ENCODE data around the gene ZNF516. TPM values are rescaled to one million over a fixed set of nuclear protein-coding genes. Genes with fewer than 3 reads are reported as not detected.
A peak's percentile ranks its signal among the peaks of the same experiment; 100 is the strongest.

ZNF516 gene
- polyA plus RNA-seq, 2 of the 4 experiments (the other 2 are of a cell fraction): 3.9 to 4.9 TPM

GRCh38 chr18:76455003-76455676, 39.9 kb downstream of the ZNF516 start:
- Histone ChIP-seq H3K4me1 (peaks cover 24% of the 10 kb centered on the region), H3K4me3 (no peak overlapping the region), H3K4me2 (no peak overlapping the region), H3K9me3 (no peaks in the 10 kb centered on the region), H3K27ac (0 out of 6 replicates have a peak overlapping the region, but pooled peaks of 1 of the 2 experiments have one; percentile 33)
- TF ChIP-seq KDM1A (IDR thresholded peaks at IDR 0.05; ENCODE audit: low read depth) (no peak), NR3C1 (IDR thresholded peaks at IDR 0.05) (no peak)
- no peak for ATAC-seq
- FAIRE-seq: no peak
- no peak for DNase-seq (ENCODE audit: low read depth in 1 of 2, low spot score in 1 of 2)
- CTCF ChIA-PET: interaction anchor here (1.5 kb wide), 1 partner anchor 254 kb away, joined by 5 read pairs; no protein-coding TSS in a partner anchor
- 85% methylated on average over 8 of the region's 8 CpGs for WGBS (ENCODE audit: missing lambda C conversion rate)
- POLR2A ChIA-PET: no interaction called here

DNA sequence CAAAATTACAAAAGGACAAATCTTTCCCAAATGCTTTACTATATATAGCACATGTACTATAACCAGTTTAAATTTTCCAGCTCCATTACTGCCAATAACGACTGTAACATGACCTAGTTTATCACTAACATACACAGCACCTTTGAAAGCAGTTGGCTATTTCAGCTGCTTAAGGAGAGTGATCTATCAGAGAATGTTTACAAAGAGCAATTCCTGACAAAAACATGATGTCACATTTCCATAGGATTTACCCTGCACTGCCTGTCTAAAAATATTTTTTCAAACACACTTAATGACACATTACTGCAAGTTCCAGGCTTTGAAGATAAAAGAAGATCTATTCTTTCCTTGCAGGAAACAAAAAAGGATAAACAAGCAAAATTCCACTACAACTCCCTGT, 40.6 kb downstream of the ZNF516 start:
- CTCF ChIA-PET: interaction anchor here (0.8 to 1.5 kb wide), 2 partner anchors 232 to 255 kb away, joined by 3 to 5 read pairs; no protein-coding TSS in a partner anchor
- ATAC-seq: no peak
- TF ChIP-seq ELK1 (IDR thresholded peaks at IDR 0.05; ENCODE audit: low read depth, low read length) (no peak), MYC (IDR thresholded peaks at IDR 0.05; ENCODE audit: borderline replicate concordance, low read length) (no peak), RAD21 (conservative IDR thresholded peaks at IDR 0.05 in 1 of 2, IDR thresholded peaks at IDR 0.05 in 1 of 2) (no peak)

DNA sequence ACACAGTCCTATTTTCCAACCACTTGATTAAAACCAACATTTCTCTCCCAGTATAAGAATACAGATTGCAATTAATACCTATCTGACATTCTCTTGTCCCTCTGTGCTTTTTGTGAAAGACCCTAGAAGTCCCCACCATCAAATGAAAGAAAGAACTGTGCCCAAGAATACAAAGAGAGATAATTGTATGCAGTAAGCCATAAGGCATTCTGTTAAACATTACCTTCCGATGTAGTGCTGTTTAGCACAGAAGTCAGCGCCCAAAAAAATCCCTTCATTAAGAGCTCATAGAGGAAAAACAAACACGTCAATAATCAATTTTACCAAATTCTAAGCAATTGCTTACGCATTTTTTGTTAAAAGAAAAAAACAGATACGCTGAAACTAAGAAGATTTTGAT, 41.1 kb downstream of the ZNF516 start:
- ChIA-PET CTCF (interaction anchor here (0.8 to 1.5 kb wide), 2 partner anchors 232 to 256 kb away, joined by 3 to 5 read pairs; no protein-coding TSS in a partner anchor), POLR2A (no interaction called here)
- no peak for DNase-seq (ENCODE audit: low read depth in 1 of 2, low spot score in 1 of 2)
- Histone ChIP-seq H3K4me2 (no peak overlapping the region), H3K27ac (no peak overlapping the region), H3K4me1 (peaks cover 16% of the 10 kb centered on the region), H3K4me3 (no peak overlapping the region), H3K9me3 (no peaks in the 10 kb centered on the region)
- no peak for FAIRE-seq
- ATAC-seq: no peak
- WGBS (ENCODE audit: missing lambda C conversion rate): 86% methylated on average over 5 of the region's 5 CpGs
- TF ChIP-seq JUN (IDR thresholded peaks at IDR 0.05) (no peak), HOXB13 (CRISPR knock-in tag; IDR thresholded peaks at IDR 0.05; ENCODE audit: low read depth) (no peak), KDM1A (IDR thresholded peaks at IDR 0.05; ENCODE audit: low read depth) (no peak), FOSL2 (IDR thresholded peaks at IDR 0.05) (no peak), FOSL2 (CRISPR knock-in tag; IDR thresholded peaks at IDR 0.05) (no peak), ZC3H11A (IDR thresholded peaks at IDR 0.05) (no peak), ESRRA (IDR thresholded peaks at IDR 0.05; ENCODE audit: borderline replicate concordance, low read length) (no peak), HOXA7 (CRISPR knock-in tag; IDR thresholded peaks at IDR 0.05) (no peak), BCL3 (IDR thresholded peaks at IDR 0.05) (no peak), CBX8 (IDR thresholded peaks at IDR 0.05) (no peak), POLR2A (IDR thresholded peaks at IDR 0.05; ENCODE audit: low read length) (no peak)
- TF ChIP-seq, protein P1, sequence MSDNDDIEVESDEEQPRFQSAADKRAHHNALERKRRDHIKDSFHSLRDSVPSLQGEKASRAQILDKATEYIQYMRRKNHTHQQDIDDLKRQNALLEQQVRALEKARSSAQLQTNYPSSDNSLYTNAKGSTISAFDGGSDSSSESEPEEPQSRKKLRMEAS (IDR thresholded peaks at IDR 0.05): no peak
- TF ChIP-seq, protein P2, sequence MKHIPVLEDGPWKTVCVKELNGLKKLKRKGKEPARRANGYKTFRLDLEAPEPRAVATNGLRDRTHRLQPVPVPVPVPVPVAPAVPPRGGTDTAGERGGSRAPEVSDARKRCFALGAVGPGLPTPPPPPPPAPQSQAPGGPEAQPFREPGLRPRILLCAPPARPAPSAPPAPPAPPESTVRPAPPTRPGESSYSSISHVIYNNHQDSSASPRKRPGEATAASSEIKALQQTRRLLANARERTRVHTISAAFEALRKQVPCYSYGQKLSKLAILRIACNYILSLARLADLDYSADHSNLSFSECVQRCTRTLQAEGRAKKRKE (CRISPR knock-in tag; IDR thresholded peaks at IDR 0.05; ENCODE audit: low read depth): no peak

More for the DNA sequence above, 40.6 kb downstream of the ZNF516 start:
- POLR2A ChIA-PET: no interaction called here
- WGBS (ENCODE audit: missing lambda C conversion rate): 34% methylated on average over 1 of the region's 1 CpG
- DNase-seq (ENCODE audit: low read depth in 1 of 2, low spot score in 1 of 2) (no peak), FAIRE-seq (no peak)
- Histone ChIP-seq H3K4me3 (no peak overlapping the region), H3K27ac (no peak overlapping the region), H3K4me2 (no peak overlapping the region), H3K4me1 (peaks cover 21% of the 10 kb centered on the region), H3K9me3 (no peaks in the 10 kb centered on the region)

All from A549 (cell line).